PC-3 (cell line): ENCODE data around the gene CAPN1.

Experiments used
- EZH2 ChIP-seq: fragments of 300-600 bp; sonication (generic); IDR thresholded peaks from one replicate; pipeline ENCODE4 v1.6.1; 2017; ENCODE audit warnings: antibody characterized with exemption, mild to moderate bottlenecking, low read length; ENCODE audit not compliant: unreplicated experiment
- TF ChIP-seq, protein P1 (sequence below): fragments of 300-600 bp; sonication (generic); conservative IDR thresholded peaks from 2 replicates; pipeline ENCODE4 v1.5.1; 2017; ENCODE audit warnings: antibody characterized with exemption, low read depth, mild to moderate bottlenecking, low read length

DNA sequence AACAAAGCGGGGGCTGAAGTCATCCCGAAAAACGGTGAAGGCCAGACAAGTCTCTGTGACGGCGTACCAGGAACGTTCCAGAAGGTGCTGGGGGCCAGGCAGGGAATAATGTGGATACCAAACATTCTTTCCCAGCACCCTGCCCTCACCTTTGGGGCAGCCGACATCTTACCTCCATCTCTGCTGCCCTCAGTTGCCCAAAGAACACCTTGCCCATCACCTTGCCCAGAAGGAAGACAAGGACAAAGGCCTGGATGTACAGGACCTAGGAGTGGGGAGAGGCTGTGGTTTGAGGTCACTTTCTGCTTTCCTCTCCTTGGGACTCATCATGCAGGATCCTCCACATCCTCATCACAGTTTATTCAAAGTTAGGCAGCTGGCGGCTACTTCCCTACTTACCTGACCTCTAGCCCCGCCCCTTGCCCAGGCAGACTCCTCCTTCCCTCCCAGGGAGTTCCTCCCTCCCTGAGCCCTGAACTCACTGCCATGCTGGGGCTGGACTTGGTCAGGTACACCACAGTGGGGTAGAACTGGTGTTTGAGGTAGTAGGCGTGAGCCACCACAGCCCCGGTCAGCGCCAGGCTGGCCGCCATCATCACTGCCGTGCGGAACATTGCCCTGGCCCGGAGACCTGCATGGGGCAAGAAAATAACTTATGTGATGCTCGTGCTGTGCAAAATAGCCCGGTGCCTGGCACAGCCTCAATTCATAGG is 48.6 kb upstream of the CAPN1 start:
- TF ChIP-seq, protein P1, sequence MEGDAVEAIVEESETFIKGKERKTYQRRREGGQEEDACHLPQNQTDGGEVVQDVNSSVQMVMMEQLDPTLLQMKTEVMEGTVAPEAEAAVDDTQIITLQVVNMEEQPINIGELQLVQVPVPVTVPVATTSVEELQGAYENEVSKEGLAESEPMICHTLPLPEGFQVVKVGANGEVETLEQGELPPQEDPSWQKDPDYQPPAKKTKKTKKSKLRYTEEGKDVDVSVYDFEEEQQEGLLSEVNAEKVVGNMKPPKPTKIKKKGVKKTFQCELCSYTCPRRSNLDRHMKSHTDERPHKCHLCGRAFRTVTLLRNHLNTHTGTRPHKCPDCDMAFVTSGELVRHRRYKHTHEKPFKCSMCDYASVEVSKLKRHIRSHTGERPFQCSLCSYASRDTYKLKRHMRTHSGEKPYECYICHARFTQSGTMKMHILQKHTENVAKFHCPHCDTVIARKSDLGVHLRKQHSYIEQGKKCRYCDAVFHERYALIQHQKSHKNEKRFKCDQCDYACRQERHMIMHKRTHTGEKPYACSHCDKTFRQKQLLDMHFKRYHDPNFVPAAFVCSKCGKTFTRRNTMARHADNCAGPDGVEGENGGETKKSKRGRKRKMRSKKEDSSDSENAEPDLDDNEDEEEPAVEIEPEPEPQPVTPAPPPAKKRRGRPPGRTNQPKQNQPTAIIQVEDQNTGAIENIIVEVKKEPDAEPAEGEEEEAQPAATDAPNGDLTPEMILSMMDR: no peak
- no peak for TF ChIP-seq EZH2
